ENCODE data around the gene THAP7.

DNA sequence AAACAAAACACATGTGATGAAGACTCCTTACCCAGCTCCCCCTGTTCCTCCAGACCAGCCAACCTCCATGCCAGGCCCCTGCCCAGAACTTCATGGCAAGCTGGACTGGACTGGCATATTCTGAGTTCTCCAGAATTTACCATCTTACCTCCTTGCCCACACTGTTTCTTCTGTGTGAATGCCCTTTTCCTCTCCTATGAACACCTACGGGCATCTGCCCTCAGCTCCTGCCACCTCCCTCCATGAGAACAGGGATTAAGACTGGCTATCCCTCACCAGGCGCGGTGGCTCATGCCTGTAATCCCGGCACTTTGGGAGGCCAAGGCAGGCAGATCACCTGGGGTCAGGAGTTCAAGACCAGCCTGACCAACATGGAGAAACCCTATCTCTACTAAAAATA is 41.3 kb downstream of the THAP7 start:
- TF ChIP-seq, protein P1, sequence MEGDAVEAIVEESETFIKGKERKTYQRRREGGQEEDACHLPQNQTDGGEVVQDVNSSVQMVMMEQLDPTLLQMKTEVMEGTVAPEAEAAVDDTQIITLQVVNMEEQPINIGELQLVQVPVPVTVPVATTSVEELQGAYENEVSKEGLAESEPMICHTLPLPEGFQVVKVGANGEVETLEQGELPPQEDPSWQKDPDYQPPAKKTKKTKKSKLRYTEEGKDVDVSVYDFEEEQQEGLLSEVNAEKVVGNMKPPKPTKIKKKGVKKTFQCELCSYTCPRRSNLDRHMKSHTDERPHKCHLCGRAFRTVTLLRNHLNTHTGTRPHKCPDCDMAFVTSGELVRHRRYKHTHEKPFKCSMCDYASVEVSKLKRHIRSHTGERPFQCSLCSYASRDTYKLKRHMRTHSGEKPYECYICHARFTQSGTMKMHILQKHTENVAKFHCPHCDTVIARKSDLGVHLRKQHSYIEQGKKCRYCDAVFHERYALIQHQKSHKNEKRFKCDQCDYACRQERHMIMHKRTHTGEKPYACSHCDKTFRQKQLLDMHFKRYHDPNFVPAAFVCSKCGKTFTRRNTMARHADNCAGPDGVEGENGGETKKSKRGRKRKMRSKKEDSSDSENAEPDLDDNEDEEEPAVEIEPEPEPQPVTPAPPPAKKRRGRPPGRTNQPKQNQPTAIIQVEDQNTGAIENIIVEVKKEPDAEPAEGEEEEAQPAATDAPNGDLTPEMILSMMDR (IDR thresholded peaks at IDR 0.05): no peak
- TF ChIP-seq, protein P2, sequence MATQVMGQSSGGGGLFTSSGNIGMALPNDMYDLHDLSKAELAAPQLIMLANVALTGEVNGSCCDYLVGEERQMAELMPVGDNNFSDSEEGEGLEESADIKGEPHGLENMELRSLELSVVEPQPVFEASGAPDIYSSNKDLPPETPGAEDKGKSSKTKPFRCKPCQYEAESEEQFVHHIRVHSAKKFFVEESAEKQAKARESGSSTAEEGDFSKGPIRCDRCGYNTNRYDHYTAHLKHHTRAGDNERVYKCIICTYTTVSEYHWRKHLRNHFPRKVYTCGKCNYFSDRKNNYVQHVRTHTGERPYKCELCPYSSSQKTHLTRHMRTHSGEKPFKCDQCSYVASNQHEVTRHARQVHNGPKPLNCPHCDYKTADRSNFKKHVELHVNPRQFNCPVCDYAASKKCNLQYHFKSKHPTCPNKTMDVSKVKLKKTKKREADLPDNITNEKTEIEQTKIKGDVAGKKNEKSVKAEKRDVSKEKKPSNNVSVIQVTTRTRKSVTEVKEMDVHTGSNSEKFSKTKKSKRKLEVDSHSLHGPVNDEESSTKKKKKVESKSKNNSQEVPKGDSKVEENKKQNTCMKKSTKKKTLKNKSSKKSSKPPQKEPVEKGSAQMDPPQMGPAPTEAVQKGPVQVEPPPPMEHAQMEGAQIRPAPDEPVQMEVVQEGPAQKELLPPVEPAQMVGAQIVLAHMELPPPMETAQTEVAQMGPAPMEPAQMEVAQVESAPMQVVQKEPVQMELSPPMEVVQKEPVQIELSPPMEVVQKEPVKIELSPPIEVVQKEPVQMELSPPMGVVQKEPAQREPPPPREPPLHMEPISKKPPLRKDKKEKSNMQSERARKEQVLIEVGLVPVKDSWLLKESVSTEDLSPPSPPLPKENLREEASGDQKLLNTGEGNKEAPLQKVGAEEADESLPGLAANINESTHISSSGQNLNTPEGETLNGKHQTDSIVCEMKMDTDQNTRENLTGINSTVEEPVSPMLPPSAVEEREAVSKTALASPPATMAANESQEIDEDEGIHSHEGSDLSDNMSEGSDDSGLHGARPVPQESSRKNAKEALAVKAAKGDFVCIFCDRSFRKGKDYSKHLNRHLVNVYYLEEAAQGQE (IDR thresholded peaks at IDR 0.05; ENCODE audit: insufficient read depth in 1 of 2, low read depth in 2 of 2, low read length in 1 of 2): no peak
- TF ChIP-seq POLR2AphosphoS5 (IDR thresholded peaks at IDR 0.05; ENCODE audit: low read depth, low read length) (no peak), TCF7L2 (IDR thresholded peaks at IDR 0.05; ENCODE audit: low read depth, low read length) (no peak), SIN3A (IDR thresholded peaks at IDR 0.05; ENCODE audit: borderline replicate concordance, insufficient read depth, low read depth, low read length) (no peak)

Data from Panc1 (cell line).